ENCODE results near the gene RPL31.

RPL31 gene

GRCh38 chr2:100983684-100984310 is 18.3 kb upstream of the RPL31 start:
- no peak overlapping the region for H3K27ac ChIP-seq (ENCODE audit: low read depth in 2 of 2, low read length in 2 of 2)
- H3K4me1 ChIP-seq (ENCODE audit: control insufficient read depth in 2 of 2, insufficient read depth in 2 of 2, low read length in 2 of 2): no peaks in the 10 kb centered on the region
- H3K27me3 ChIP-seq (ENCODE audit: control insufficient read depth in 2 of 2, insufficient read depth in 2 of 2, low read length in 2 of 2): no peaks in the 10 kb centered on the region
- H3K9me3 ChIP-seq (ENCODE audit: control insufficient read depth in 2 of 2, low read length in 2 of 2): no peaks in the 10 kb centered on the region
- peaks cover 0 to 2% of the 10 kb centered on the region in 2 donors for H3K36me3 ChIP-seq (ENCODE audit: control insufficient read depth in 2 of 2, insufficient read depth in 2 of 2, low read length in 2 of 2)
- no peak overlapping the region for H3K4me3 ChIP-seq (ENCODE audit: low read length in 2 of 2)
- no peak overlapping the region for H3K9ac ChIP-seq (ENCODE audit: low read depth in 1 of 2, low read length in 2 of 2)

GRCh38 chr2:100984892-100985307 is 17.2 kb upstream of the RPL31 start:
- H3K4me1 ChIP-seq (ENCODE audit: control insufficient read depth in 2 of 2, insufficient read depth in 2 of 2, low read length in 2 of 2): no peaks in the 10 kb centered on the region
- H3K4me3 ChIP-seq (ENCODE audit: low read length in 2 of 2): no peak overlapping the region
- no peak overlapping the region for H3K9ac ChIP-seq (ENCODE audit: low read depth in 1 of 2, low read length in 2 of 2)
- no peaks in the 10 kb centered on the region for H3K27me3 ChIP-seq (ENCODE audit: control insufficient read depth in 2 of 2, insufficient read depth in 2 of 2, low read length in 2 of 2)
- no peaks in the 10 kb centered on the region for H3K36me3 ChIP-seq (ENCODE audit: control insufficient read depth in 2 of 2, insufficient read depth in 2 of 2, low read length in 2 of 2)
- H3K27ac ChIP-seq (ENCODE audit: low read depth in 2 of 2, low read length in 2 of 2): no peak overlapping the region
- no peaks in the 10 kb centered on the region for H3K9me3 ChIP-seq (ENCODE audit: control insufficient read depth in 2 of 2, low read length in 2 of 2)

GRCh38 chr2:100986157-100986556 is 15.9 kb upstream of the RPL31 start:
- no peak overlapping the region for H3K9ac ChIP-seq (ENCODE audit: low read depth in 1 of 2, low read length in 2 of 2)
- peaks cover 0 to 5% of the 10 kb centered on the region in 2 donors for H3K36me3 ChIP-seq (ENCODE audit: control insufficient read depth in 2 of 2, insufficient read depth in 2 of 2, low read length in 2 of 2)
- H3K27me3 ChIP-seq (ENCODE audit: control insufficient read depth in 2 of 2, insufficient read depth in 2 of 2, low read length in 2 of 2): no peaks in the 10 kb centered on the region
- no peaks in the 10 kb centered on the region for H3K9me3 ChIP-seq (ENCODE audit: control insufficient read depth in 2 of 2, low read length in 2 of 2)
- no peaks in the 10 kb centered on the region for H3K4me1 ChIP-seq (ENCODE audit: control insufficient read depth in 2 of 2, insufficient read depth in 2 of 2, low read length in 2 of 2)
- H3K4me3 ChIP-seq (ENCODE audit: low read length in 2 of 2): no peak overlapping the region
- H3K27ac ChIP-seq (ENCODE audit: low read depth in 2 of 2, low read length in 2 of 2): no peak overlapping the region

- H3K36me3 ChIP-seq (ENCODE audit: control insufficient read depth in 2 of 2, insufficient read depth in 2 of 2, low read length in 2 of 2): peaks cover 0 to 5% of the 10 kb centered on the region in 2 donors
- H3K9me3 ChIP-seq (ENCODE audit: control insufficient read depth in 2 of 2, low read length in 2 of 2): no peaks in the 10 kb centered on the region
- H3K27ac ChIP-seq (ENCODE audit: low read depth in 2 of 2, low read length in 2 of 2): no peak overlapping the region
- no peaks in the 10 kb centered on the region for H3K4me1 ChIP-seq (ENCODE audit: control insufficient read depth in 2 of 2, insufficient read depth in 2 of 2, low read length in 2 of 2)
- no peak overlapping the region for H3K4me3 ChIP-seq (ENCODE audit: low read length in 2 of 2)
- H3K27me3 ChIP-seq (ENCODE audit: control insufficient read depth in 2 of 2, insufficient read depth in 2 of 2, low read length in 2 of 2): no peaks in the 10 kb centered on the region
- H3K9ac ChIP-seq (ENCODE audit: low read depth in 1 of 2, low read length in 2 of 2): no peak overlapping the region
Measured at GRCh38 chr2:100987536-100987935, 14.6 kb upstream of the RPL31 start.

GRCh38 chr2:100987974-100988373 is 14.1 kb upstream of the RPL31 start:
- H3K4me3 ChIP-seq (ENCODE audit: low read length in 2 of 2): no peak overlapping the region
- no peak overlapping the region for H3K9ac ChIP-seq (ENCODE audit: low read depth in 1 of 2, low read length in 2 of 2)
- H3K36me3 ChIP-seq (ENCODE audit: control insufficient read depth in 2 of 2, insufficient read depth in 2 of 2, low read length in 2 of 2): peaks cover 0 to 5% of the 10 kb centered on the region in 2 donors
- H3K27me3 ChIP-seq (ENCODE audit: control insufficient read depth in 2 of 2, insufficient read depth in 2 of 2, low read length in 2 of 2): no peaks in the 10 kb centered on the region
- no peaks in the 10 kb centered on the region for H3K4me1 ChIP-seq (ENCODE audit: control insufficient read depth in 2 of 2, insufficient read depth in 2 of 2, low read length in 2 of 2)
- H3K9me3 ChIP-seq (ENCODE audit: control insufficient read depth in 2 of 2, low read length in 2 of 2): no peaks in the 10 kb centered on the region
- H3K27ac ChIP-seq (ENCODE audit: low read depth in 2 of 2, low read length in 2 of 2): no peak overlapping the region

- H3K36me3 ChIP-seq (ENCODE audit: control insufficient read depth in 2 of 2, insufficient read depth in 2 of 2, low read length in 2 of 2): peaks cover 0 to 5% of the 10 kb centered on the region in 2 donors
- H3K4me1 ChIP-seq (ENCODE audit: control insufficient read depth in 2 of 2, insufficient read depth in 2 of 2, low read length in 2 of 2): no peaks in the 10 kb centered on the region
Measured at GRCh38 chr2:100988630-100989417, 13.3 kb upstream of the RPL31 start.

GRCh38 chr2:100989666-100990065 is 12.4 kb upstream of the RPL31 start:
- H3K4me1 ChIP-seq (ENCODE audit: control insufficient read depth in 2 of 2, insufficient read depth in 2 of 2, low read length in 2 of 2): no peaks in the 10 kb centered on the region
- H3K9ac ChIP-seq (ENCODE audit: low read depth in 1 of 2, low read length in 2 of 2): no peak overlapping the region
- no peaks in the 10 kb centered on the region for H3K27me3 ChIP-seq (ENCODE audit: control insufficient read depth in 2 of 2, insufficient read depth in 2 of 2, low read length in 2 of 2)
- H3K4me3 ChIP-seq (ENCODE audit: low read length in 2 of 2): no peak overlapping the region
- H3K36me3 ChIP-seq (ENCODE audit: control insufficient read depth in 2 of 2, insufficient read depth in 2 of 2, low read length in 2 of 2): peaks cover 1 to 10% of the 10 kb centered on the region in 2 donors
- no peak overlapping the region for H3K27ac ChIP-seq (ENCODE audit: low read depth in 2 of 2, low read length in 2 of 2)
- no peaks in the 10 kb centered on the region for H3K9me3 ChIP-seq (ENCODE audit: control insufficient read depth in 2 of 2, low read length in 2 of 2)

More at GRCh38 chr2:100988630-100989417, 13.3 kb upstream of the RPL31 start:
- no peak overlapping the region for H3K9ac ChIP-seq (ENCODE audit: low read depth in 1 of 2, low read length in 2 of 2)
- no peak overlapping the region for H3K27ac ChIP-seq (ENCODE audit: low read depth in 2 of 2, low read length in 2 of 2)
- H3K27me3 ChIP-seq (ENCODE audit: control insufficient read depth in 2 of 2, insufficient read depth in 2 of 2, low read length in 2 of 2): no peaks in the 10 kb centered on the region
- no peaks in the 10 kb centered on the region for H3K9me3 ChIP-seq (ENCODE audit: control insufficient read depth in 2 of 2, low read length in 2 of 2)
- no peak overlapping the region for H3K4me3 ChIP-seq (ENCODE audit: low read length in 2 of 2)

- Histone ChIP-seq H3K27me3 (ENCODE audit: control insufficient read depth in 2 of 2, insufficient read depth in 2 of 2, low read length in 2 of 2) (no peaks in the 10 kb centered on the region), H3K9me3 (ENCODE audit: control insufficient read depth in 2 of 2, low read length in 2 of 2) (no peaks in the 10 kb centered on the region), H3K4me1 (ENCODE audit: control insufficient read depth in 2 of 2, insufficient read depth in 2 of 2, low read length in 2 of 2) (no peaks in the 10 kb centered on the region), H3K9ac (ENCODE audit: low read depth in 1 of 2, low read length in 2 of 2) (no peak overlapping the region), H3K36me3 (ENCODE audit: control insufficient read depth in 2 of 2, insufficient read depth in 2 of 2, low read length in 2 of 2) (peaks cover 4 to 13% of the 10 kb centered on the region in 2 donors), H3K27ac (ENCODE audit: low read depth in 2 of 2, low read length in 2 of 2) (no peak overlapping the region), H3K4me3 (ENCODE audit: low read length in 2 of 2) (no peak overlapping the region)
Measured at GRCh38 chr2:100990166-100990565, 11.9 kb upstream of the RPL31 start.

GRCh38 chr2:100990650-100991403 is 11.3 kb upstream of the RPL31 start:
- Histone ChIP-seq H3K27me3 (ENCODE audit: control insufficient read depth in 2 of 2, insufficient read depth in 2 of 2, low read length in 2 of 2) (no peaks in the 10 kb centered on the region), H3K4me3 (ENCODE audit: low read length in 2 of 2) (no peak overlapping the region), H3K36me3 (ENCODE audit: control insufficient read depth in 2 of 2, insufficient read depth in 2 of 2, low read length in 2 of 2) (peaks cover 9 to 13% of the 10 kb centered on the region in 2 donors), H3K4me1 (ENCODE audit: control insufficient read depth in 2 of 2, insufficient read depth in 2 of 2, low read length in 2 of 2) (no peaks in the 10 kb centered on the region), H3K9me3 (ENCODE audit: control insufficient read depth in 2 of 2, low read length in 2 of 2) (no peaks in the 10 kb centered on the region), H3K9ac (ENCODE audit: low read depth in 1 of 2, low read length in 2 of 2) (no peak overlapping the region), H3K27ac (ENCODE audit: low read depth in 2 of 2, low read length in 2 of 2) (no peak overlapping the region)

GRCh38 chr2:100991404-100991773 is 10.7 kb upstream of the RPL31 start:
- H3K27me3 ChIP-seq (ENCODE audit: control insufficient read depth in 2 of 2, insufficient read depth in 2 of 2, low read length in 2 of 2): no peaks in the 10 kb centered on the region
- H3K9ac ChIP-seq (ENCODE audit: low read depth in 1 of 2, low read length in 2 of 2): no peak overlapping the region
- peaks cover 9 to 13% of the 10 kb centered on the region in 2 donors for H3K36me3 ChIP-seq (ENCODE audit: control insufficient read depth in 2 of 2, insufficient read depth in 2 of 2, low read length in 2 of 2)
- H3K9me3 ChIP-seq (ENCODE audit: control insufficient read depth in 2 of 2, low read length in 2 of 2): no peaks in the 10 kb centered on the region
- H3K4me1 ChIP-seq (ENCODE audit: control insufficient read depth in 2 of 2, insufficient read depth in 2 of 2, low read length in 2 of 2): no peaks in the 10 kb centered on the region
- H3K27ac ChIP-seq (ENCODE audit: low read depth in 2 of 2, low read length in 2 of 2): no peak overlapping the region
- no peak overlapping the region for H3K4me3 ChIP-seq (ENCODE audit: low read length in 2 of 2)
